ENCODE data around the gene MYLIP.

MYLIP gene

GRCh38 chr6:16108419-16108818 lies 20.5 kb upstream of the MYLIP start:
- DNase-seq, result no peak

GRCh38 chr6:16108921-16109658 lies 19.8 kb upstream of the MYLIP start:
- no peak for DNase-seq

DNA sequence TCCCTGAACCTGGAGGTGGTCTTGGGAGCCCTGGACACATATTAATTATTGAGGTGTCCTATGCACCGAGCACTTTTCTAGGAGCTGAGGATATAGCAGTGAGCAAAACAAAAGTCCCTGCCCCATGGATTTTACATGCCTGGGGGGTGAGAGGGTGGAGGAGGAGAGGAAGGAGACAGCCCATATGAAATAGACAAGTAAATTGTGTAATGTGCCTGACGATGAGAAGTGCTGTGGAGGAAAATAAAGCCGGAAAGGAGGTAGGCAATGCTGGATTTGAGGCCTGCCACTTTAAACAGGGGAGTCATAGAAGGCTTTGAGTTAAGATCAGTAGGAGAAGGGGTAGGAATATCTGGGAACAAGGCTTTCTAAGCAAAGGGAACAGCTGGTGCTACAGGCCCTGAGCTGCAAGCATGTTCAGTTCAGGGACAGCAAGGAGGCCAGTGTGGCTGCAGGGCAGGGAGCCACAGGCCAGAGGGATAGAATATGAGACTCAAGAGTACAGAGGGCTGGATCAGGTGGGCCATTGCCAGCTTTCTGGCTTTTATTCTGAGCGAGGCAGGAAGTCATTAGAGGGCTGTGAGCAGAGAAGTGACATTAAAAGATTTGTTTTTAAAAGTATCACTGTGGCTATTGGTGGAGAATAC lies 19.1 kb upstream of the MYLIP start:
- no peak for DNase-seq

GRCh38 chr6:16118825-16119224 lies 10.1 kb upstream of the MYLIP start:
- DNase-seq, result no peak

GRCh38 chr6:16121339-16121738 lies 7.5 kb upstream of the MYLIP start:
- no peak for DNase-seq

- DNase-seq, result no peak
Observed at GRCh38 chr6:16122197-16122596, 6.7 kb upstream of the MYLIP start.

GRCh38 chr6:16124198-16125180 lies 4.4 kb upstream of the MYLIP start:
- no peak for DNase-seq

- no peak for DNase-seq
Observed at GRCh38 chr6:16126056-16126455, 2.8 kb upstream of the MYLIP start.

DNA sequence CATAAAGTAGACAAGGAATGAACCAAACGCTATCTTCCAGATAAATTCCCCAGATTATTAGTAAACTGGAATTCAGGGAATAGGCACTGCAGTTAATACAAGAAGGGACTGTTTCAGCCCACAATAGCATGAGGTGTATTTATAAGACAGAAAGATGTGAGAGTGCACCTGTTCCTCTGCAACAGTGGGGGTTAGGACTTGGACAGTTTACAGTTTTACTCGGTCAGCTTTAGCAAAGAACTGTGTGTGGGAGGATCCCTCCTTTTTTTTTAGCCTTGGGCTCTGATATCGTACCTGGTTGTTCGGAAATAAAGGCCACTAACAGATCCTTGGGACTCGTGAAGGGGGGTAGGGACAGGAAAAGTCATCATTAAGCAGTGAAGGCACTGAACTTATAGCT lies 2.0 kb upstream of the MYLIP start:
- no peak for DNase-seq

DNA sequence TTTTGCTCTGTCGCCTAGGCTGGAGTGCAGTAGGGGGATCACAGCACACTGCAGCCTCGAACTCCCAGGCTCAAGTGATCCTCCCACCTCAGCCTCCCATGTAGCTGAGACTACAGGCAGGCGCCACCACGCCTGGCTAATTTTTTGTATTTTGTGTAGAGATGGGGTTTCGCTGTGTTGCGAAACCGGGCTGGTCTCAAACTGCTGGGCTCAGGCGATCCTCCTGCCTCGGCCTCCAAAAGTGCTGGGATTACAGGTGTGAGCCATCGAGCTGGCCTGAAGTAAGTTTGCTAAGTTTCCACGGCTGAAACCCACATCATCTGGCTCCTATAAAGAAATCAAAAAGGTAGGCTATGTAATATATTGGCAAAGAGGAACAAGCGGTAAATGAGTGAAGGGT lies 1.4 kb upstream of the MYLIP start:
- no peak for DNase-seq

DNA sequence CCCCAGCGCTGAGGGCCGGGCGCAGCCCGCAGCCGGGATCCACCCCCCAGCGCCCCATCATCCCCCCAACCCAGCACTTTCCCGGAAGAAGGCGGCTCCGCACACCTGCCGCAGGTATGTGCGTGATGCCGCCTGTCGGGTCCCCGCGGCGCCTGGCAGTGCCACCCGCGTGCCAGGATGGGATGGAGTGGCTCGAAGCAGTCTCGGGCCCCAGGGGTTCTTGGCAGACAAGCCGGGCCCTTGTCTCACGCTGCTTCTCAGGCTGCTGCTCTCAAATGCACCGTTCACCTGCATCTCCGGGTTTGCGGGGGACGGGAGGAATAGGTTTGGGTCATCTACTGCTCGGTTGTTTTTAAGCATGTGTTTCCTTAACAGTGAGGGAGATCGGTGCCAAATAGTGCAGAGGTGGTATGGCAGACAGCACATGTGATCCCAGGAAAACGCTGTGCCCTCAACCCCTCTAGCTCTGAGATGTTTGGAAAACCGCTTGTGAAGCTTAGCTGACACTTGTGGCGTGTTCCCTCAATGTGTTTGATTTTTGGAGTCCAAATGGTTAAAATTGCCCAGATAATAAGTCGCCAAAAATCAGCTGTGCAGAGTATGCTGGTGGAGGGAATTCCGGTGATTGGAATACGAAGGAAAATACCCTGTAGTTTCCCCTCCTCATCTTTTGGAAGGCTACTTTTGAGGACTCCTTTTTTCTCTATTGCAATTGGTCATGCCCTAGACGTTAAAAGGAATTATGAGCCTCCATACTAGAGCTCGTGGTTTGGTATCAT lies 926 bp downstream of the MYLIP start:
- DNase-seq, result peak; percentile 60

- DNase-seq, result peak; percentile 78
Observed at GRCh38 chr6:16130437-16130891, 1.6 kb downstream of the MYLIP start.

- DNase-seq, result peak; percentile 78
Observed at GRCh38 chr6:16130932-16131387, 2.1 kb downstream of the MYLIP start.

DNA sequence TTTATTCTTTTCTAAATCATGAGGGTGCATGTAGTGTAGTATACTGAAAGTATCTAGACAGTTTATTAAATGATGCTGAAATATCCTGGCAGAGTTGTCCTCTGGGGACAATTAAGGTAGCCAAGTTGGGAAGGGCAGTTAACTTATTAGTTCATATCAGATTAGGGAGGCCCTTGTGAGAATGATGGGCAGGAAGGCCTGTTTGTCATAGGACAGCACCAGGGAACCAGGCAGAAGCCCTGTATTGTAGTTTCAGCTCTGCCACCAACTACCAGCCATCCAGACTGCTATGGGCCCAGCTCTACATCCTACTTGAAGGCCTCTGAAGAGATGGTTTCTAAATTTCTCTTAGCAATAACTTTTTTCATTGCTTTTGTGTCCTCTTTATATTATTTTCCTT lies 4.0 kb downstream of the MYLIP start:
- DNase-seq, result no peak

DNA sequence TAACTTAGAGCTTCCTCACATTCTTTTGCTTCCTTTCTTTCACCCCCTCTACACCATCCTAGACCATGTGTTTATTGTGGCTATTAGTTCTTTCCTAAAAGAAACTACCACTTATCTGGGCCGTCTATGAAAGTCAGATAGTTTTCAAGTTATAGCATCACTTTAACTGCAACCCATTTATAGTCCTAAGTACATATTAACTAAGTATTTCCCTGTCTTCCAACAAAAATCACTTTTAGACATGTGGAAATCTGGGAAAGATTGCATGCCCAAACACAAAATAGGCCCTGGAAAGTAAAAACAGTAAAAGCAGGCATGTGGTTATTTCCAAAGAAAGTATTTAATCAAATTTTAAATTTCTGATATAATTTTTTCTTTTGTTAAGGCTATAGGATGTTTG lies 5.5 kb downstream of the MYLIP start:
- DNase-seq, result no peak

- no peak for DNase-seq
Observed at GRCh38 chr6:16135066-16135465, 6.2 kb downstream of the MYLIP start.

GRCh38 chr6:16136091-16136490 lies 7.2 kb downstream of the MYLIP start:
- no peak for DNase-seq

DNA sequence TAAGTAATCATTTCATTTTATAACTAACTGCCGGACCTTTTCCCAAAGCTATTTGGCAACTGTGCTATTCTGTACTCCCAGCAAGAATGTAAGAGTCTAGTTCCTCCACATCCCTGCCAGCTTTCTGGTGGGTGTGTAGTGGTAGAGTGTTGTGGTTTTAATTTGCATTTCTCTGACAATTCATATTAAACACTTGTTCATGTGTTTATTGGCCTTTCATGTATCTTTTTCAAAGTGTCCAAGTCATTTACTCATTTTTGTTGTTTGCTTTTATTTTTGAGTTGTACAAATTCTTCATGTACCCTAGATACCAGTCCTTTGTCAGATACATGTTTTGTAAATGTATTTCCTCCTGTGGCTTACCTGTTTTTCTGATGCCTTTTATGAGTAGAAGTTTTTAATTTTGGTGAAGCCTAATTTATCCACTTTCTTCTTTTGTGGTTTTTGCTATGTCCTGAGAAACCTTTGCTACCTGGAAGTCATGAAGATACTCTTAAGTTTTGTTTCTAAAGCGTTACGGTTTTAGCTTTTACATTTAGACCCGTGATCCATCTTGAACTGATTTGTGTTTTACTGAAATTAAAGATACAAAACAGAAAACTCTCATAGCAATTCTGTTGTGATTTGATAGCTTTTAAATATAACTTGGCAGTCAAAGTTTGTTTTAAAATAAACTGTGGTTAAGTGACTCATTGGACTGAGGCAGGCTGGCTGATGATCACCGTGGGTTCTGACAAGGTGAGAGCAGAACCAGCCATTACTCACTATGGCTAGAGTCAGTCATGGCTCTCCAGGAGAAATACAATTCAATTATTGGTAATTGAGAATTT lies 8.0 kb downstream of the MYLIP start:
- no peak for DNase-seq

- no peak for DNase-seq
Observed at GRCh38 chr6:16137451-16137801, 8.5 kb downstream of the MYLIP start.

DNA sequence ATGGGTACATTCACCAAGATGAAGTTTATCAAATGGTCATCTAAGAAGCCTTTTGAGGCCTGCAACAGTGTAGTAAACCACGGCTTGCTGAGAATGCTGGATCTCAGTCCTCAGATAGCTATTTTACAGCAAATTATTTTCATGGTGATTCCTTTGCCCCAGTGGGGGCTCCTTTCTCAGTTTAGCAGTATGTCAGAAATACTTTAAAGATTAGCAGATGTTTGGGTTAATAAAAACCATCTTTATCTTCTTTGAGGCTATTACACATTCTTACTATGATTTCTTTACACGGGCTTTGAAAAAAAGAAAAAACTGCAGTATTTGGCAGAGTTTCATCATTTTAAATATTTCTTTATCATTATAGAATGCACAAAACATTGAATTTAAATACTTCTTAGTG lies 10.7 kb downstream of the MYLIP start:
- DNase-seq, result no peak

- no peak for DNase-seq
Observed at GRCh38 chr6:16140607-16141006, 11.7 kb downstream of the MYLIP start.

- DNase-seq, result no peak
Observed at GRCh38 chr6:16141514-16141913, 12.6 kb downstream of the MYLIP start.
